GM19099 (cell line): ENCODE results near the gene SPATA31C1.
"Not testable (repeated sequence)": the region's sequence is repeated elsewhere in the genome, so short reads cannot be mapped to it uniquely, and the experiment has no call there.

Experiments
- POLR2A ChIP-seq: IDR thresholded peaks from 3 replicates; pipeline ENCODE4 v1.6.1; 2011; ENCODE audit warnings: low read depth; ENCODE audit not compliant: insufficient read length; ENCODE audit errors: extremely low read depth

Gene SPATA31C1

GRCh38 chr9:87917662-87918061 is at the start of gene SPATA31C1:
Gene SPATA31C1, plus strand, starts transcription at chr9:87917962.
- not testable (repeated sequence) for TF ChIP-seq POLR2A

GRCh38 chr9:87868175-87868574 is 49.6 kb upstream of the SPATA31C1 start:
- no peak for TF ChIP-seq POLR2A

GRCh38 chr9:87868635-87869034 is 49.1 kb upstream of the SPATA31C1 start:
- no peak for TF ChIP-seq POLR2A

- TF ChIP-seq POLR2A: no peak
Measured at GRCh38 chr9:87869082-87869481, 48.7 kb upstream of the SPATA31C1 start.

GRCh38 chr9:87871425-87872078 is 46.2 kb upstream of the SPATA31C1 start:
- TF ChIP-seq POLR2A: no peak

GRCh38 chr9:87872079-87872624 is 45.6 kb upstream of the SPATA31C1 start:
- no peak for TF ChIP-seq POLR2A

GRCh38 chr9:87873607-87874303 is 44.0 kb upstream of the SPATA31C1 start:
- TF ChIP-seq POLR2A: no peak

GRCh38 chr9:87874304-87874623 is 43.5 kb upstream of the SPATA31C1 start:
- TF ChIP-seq POLR2A: no peak

GRCh38 chr9:87875060-87875459 is 42.7 kb upstream of the SPATA31C1 start:
- TF ChIP-seq POLR2A: no peak

GRCh38 chr9:87875831-87876545 is 41.8 kb upstream of the SPATA31C1 start:
- no peak for TF ChIP-seq POLR2A

- TF ChIP-seq POLR2A: no peak
Measured at GRCh38 chr9:87876708-87877107, 41.1 kb upstream of the SPATA31C1 start.

- TF ChIP-seq POLR2A: no peak
Measured at GRCh38 chr9:87878989-87879511, 38.7 kb upstream of the SPATA31C1 start.

- TF ChIP-seq POLR2A: no peak
Measured at GRCh38 chr9:87880116-87880515, 37.6 kb upstream of the SPATA31C1 start.

- TF ChIP-seq POLR2A: no peak
Measured at GRCh38 chr9:87880683-87881082, 37.1 kb upstream of the SPATA31C1 start.

- no peak for TF ChIP-seq POLR2A
Measured at GRCh38 chr9:87882627-87883026, 35.1 kb upstream of the SPATA31C1 start, which contains the start of gene SPATA31E1. Gene SPATA31E1, plus strand, starts transcription at chr9:87882877. Its CDS starts 15 bp downstream, at chr9:87882892.
